GM12864 (cell line): ENCODE results near the gene NCAM1.

Experiments used
- DNase-seq: peaks from one replicate; pipeline ENCODE4 v3.0.0-alpha.2; 2011; ENCODE audit warnings: low read depth
- H3K4me3 ChIP-seq: 2 replicates; pipeline ENCODE4 v1.5.1; 2011; ENCODE audit warnings: mild to moderate bottlenecking, low read depth, low read length, control low read depth
- TF ChIP-seq, protein P1 (sequence below): IDR thresholded peaks from 2 replicates; pipeline ENCODE4 v1.5.1; 2011; ENCODE audit warnings: low read depth, mild to moderate bottlenecking, moderate library complexity, low read length, control low read depth, inconsistent platforms; ENCODE audit errors: missing control alignments

NCAM1 gene

DNA sequence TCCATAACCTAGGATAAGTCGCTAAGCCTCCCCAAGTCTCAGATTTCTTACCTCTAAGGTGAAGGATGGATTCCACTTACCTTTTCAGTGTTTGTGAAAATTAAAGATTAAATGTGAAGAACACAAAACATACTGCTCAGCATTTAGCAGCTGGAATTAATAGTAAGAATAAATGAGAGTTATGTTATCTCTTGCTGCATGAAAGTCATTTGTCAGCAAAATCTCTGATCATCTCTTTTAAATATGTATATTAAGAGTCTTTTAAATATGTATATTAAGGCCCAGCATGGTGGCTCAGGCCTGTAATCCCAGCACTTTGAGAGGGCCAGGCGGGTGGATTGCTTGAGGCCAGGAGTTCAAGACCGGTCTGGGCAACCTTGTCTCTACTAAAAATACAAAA is 280.8 kb downstream of the NCAM1 start:
- DNase-seq: no peak
- TF ChIP-seq, protein P1, sequence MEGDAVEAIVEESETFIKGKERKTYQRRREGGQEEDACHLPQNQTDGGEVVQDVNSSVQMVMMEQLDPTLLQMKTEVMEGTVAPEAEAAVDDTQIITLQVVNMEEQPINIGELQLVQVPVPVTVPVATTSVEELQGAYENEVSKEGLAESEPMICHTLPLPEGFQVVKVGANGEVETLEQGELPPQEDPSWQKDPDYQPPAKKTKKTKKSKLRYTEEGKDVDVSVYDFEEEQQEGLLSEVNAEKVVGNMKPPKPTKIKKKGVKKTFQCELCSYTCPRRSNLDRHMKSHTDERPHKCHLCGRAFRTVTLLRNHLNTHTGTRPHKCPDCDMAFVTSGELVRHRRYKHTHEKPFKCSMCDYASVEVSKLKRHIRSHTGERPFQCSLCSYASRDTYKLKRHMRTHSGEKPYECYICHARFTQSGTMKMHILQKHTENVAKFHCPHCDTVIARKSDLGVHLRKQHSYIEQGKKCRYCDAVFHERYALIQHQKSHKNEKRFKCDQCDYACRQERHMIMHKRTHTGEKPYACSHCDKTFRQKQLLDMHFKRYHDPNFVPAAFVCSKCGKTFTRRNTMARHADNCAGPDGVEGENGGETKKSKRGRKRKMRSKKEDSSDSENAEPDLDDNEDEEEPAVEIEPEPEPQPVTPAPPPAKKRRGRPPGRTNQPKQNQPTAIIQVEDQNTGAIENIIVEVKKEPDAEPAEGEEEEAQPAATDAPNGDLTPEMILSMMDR: no peak
- H3K4me3 ChIP-seq: no peak overlapping the region

DNA sequence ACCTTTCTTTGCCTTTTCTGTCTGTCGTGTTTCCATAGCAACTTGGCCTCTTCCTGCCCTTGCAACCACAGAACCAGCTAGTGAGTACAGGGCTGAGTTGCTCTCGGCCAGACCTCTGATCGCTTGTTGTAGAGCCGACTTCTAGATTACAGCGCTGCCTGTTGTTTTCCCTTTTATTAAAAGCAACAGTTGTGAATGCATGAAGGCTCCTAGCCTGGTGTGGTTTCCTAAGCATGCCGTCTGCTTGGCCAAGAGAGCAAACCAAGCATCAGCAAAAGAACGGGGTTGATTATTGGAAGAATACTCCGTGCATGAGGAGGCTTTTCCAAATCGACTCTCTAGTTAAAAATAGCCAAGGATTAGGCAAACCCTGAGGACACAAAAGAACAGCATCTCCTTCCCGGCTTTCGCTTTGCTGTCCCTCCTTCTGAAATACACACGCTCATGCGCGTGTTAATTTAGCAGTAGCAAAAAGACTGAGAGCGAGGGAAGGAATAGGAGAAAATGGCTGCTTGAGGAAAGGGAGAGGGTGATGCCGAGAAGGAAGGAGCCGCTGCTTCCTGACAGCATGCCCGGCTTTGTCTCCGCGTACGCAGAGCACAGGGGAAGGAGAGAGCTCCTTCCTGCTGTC is 281.7 kb downstream of the NCAM1 start:
- DNase-seq: no peak
- H3K4me3 ChIP-seq: no peak overlapping the region
- TF ChIP-seq, protein P1: no peak

DNA sequence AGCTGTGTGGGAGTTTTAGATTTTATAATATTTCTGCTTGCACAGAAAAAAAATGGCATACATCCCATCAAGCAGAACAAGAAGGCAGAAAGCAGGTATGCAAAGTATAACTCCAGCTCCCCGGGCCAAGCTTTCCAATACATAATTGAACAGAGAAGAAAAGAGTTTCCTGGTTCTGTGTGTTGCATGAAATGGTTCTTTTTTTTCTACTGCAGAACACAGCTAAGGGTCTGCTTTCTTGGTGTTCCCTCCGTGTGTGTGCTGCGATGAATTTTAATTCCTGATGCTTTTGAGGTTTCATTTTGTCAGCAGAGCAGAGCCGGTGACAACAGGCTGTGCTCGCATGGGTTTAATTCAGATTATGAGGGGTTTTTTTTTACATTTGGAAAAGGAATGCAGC is 282.5 kb downstream of the NCAM1 start:
- DNase-seq: no peak
- TF ChIP-seq, protein P1: no peak

DNA sequence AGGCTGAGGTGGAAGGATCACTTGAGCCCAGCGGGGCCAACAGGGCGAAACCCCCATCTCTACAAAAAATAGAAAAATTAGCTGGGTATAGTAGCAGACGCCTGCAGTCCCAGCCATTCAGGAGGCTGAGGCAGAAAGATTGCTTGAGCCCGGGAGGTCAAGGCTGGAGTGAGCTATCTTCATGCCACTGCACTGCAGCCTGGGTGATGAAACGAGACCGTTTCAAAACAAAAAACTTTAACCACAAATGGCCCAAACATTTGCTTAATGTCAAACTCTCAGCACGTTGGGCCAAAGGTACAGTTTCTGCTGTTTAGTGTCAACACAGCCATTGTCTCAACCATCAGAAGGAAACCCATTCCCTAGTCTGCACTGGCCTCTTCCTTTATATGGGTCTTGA is 284.0 kb downstream of the NCAM1 start:
- TF ChIP-seq, protein P1: no peak
- DNase-seq: no peak
- no peak overlapping the region for H3K4me3 ChIP-seq

More for the DNA sequence above, 282.5 kb downstream of the NCAM1 start:
- H3K4me3 ChIP-seq: no peak overlapping the region

DNA sequence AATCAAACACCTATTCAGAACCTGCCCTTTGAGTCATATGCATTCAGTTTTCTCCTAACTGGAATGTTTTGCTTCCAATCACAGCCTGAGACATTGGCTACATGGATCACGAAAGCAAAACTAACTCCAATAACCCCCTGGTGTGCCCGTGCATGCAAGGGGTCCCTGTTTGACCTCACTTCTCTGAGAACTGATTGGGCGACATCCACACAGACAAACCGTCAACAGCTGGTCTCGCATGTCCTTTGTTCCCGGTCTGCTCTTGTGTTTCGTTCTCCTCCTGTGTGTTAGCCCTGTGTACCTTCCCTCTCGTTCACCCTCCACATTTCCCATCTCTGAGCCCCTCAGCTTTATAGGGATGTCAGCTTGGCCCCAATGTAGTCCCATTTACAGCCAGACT is 286.0 kb downstream of the NCAM1 start:
- TF ChIP-seq, protein P1: no peak
- DNase-seq: no peak
- H3K4me3 ChIP-seq: no peak overlapping the region

DNA sequence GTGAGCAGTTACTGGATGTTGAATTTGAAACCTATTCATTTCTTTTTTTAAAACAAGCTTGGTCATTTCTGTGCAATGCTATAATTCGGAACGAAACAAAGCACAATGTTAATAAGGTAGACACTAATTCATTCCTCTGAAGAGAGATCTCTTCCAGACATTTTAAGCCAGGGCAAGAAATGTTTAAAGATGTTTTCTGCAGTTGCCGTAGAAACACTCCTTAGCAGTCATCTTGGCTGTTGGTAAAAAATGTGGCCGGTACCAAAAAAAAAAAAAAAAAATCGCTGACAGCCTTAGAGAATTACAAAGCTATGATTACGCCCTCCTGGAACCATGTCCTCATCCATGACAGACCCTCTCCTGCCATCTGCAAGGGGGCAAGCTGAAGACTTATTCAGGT is 286.7 kb downstream of the NCAM1 start:
- TF ChIP-seq, protein P1: no peak
- no peak overlapping the region for H3K4me3 ChIP-seq
- DNase-seq: no peak

DNA sequence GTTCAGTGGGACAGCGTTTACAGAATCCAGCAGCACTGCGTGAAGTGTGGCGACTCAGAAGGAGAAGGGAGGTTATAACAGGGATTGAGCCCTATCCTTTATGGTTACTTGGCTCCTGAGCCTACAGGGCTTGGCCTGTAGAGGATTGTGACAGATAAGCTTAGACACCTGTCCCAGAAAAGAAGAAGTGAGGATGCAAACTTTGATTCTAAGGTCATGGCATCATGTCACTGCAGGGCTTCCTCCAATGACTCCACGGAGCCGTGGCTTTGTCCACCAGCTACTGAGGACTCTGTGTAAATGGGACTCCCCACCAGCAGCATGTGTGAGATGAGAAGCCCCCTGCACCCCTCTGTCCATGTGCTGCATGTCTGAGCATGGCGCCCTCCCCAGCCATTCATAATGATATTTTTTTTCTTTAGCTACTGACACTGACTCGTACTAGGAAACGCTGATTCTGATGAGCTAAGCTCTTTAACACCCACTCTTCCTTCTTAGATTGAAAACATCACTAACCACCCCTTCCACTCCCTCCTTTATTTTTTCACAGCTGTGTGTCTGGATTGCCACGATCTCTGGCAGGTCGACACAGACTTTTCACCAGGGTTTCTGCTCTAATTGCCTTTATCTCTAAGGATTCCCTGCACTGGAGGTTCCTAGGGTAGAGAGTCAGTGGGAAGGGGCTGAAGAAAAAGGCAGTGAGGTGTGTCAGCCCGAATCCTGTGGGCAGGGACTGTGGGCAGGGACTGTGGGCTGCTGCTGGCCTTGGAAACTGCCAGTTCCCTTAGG is 287.7 kb downstream of the NCAM1 start:
- no peak for DNase-seq
- TF ChIP-seq, protein P1: no peak
- H3K4me3 ChIP-seq: no peak overlapping the region
